Fibroblast of peridontal ligament (primary cell): ENCODE data around the gene KAT7.
A peak's percentile ranks its signal among the peaks of the same experiment; 100 is the strongest.

ENCODE experiments used
- DNase-seq: peaks from one replicate; pipeline ENCODE4 v3.0.0-alpha.2; 2010; ENCODE audit errors: extremely low read depth

The KAT7 gene

GRCh38 chr17:49870298-49870697, 81.8 kb downstream of the KAT7 start:
- DNase-seq, result no peak

- no peak for DNase-seq
Measured at GRCh38 chr17:49871211-49871610, 82.7 kb downstream of the KAT7 start.

- DNase-seq, result no peak
Measured at GRCh38 chr17:49872754-49873377, 84.4 kb downstream of the KAT7 start.

GRCh38 chr17:49873466-49873865, 85.0 kb downstream of the KAT7 start:
- DNase-seq, result no peak

GRCh38 chr17:49873926-49874325, 85.4 kb downstream of the KAT7 start:
- no peak for DNase-seq

- no peak for DNase-seq
Measured at GRCh38 chr17:49874911-49875310, 86.4 kb downstream of the KAT7 start.

GRCh38 chr17:49875685-49876084, 87.2 kb downstream of the KAT7 start:
- no peak for DNase-seq

- no peak for DNase-seq
Measured at GRCh38 chr17:49878931-49879904, 90.7 kb downstream of the KAT7 start.

GRCh38 chr17:49880291-49881053, 92.0 kb downstream of the KAT7 start:
- DNase-seq, result peak; percentile 26

GRCh38 chr17:49881054-49881402, 92.5 kb downstream of the KAT7 start:
- no peak for DNase-seq

GRCh38 chr17:49882434-49882833, 94.0 kb downstream of the KAT7 start:
- no peak for DNase-seq
